Measurements from ENCODE around the gene SCFD1.

DNA sequence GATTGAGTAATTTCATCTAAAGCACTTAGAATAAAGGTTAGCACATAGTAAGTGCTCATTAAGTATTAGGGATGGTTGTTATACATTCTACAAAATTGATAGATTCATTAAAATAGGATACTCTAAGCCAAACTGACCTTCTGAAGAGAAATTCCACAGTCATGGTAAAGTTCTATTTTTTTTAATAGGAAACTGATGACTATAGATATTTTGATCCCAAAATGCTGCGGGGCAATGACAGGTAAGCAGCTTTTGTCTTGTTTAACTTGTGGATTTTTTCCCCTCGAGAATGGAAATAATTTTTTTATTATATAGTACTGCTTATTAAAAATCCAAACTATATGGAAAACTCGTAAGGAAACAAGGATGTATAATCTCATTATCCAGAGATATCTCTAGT lies 97.0 kb downstream of the SCFD1 start:
- TF ChIP-seq, protein P1, sequence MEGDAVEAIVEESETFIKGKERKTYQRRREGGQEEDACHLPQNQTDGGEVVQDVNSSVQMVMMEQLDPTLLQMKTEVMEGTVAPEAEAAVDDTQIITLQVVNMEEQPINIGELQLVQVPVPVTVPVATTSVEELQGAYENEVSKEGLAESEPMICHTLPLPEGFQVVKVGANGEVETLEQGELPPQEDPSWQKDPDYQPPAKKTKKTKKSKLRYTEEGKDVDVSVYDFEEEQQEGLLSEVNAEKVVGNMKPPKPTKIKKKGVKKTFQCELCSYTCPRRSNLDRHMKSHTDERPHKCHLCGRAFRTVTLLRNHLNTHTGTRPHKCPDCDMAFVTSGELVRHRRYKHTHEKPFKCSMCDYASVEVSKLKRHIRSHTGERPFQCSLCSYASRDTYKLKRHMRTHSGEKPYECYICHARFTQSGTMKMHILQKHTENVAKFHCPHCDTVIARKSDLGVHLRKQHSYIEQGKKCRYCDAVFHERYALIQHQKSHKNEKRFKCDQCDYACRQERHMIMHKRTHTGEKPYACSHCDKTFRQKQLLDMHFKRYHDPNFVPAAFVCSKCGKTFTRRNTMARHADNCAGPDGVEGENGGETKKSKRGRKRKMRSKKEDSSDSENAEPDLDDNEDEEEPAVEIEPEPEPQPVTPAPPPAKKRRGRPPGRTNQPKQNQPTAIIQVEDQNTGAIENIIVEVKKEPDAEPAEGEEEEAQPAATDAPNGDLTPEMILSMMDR (conservative IDR thresholded peaks at IDR 0.05; ENCODE audit: low read length): no peak
- no peak for TF ChIP-seq EZH2phosphoT487 (IDR thresholded peaks at IDR 0.05; ENCODE audit: borderline replicate concordance, low read depth, low read length)
